KG1 (cell line): ENCODE data around the gene SLC17A2.

ENCODE experiments used
- DNase-seq: peaks from one replicate; lab custom pipeline; 2025; lab: John Stamatoyannopoulos, UW

SLC17A2 gene

GRCh38 chr6:25919657-25920056 is 10.8 kb downstream of the SLC17A2 start:
- no peak for DNase-seq

DNA sequence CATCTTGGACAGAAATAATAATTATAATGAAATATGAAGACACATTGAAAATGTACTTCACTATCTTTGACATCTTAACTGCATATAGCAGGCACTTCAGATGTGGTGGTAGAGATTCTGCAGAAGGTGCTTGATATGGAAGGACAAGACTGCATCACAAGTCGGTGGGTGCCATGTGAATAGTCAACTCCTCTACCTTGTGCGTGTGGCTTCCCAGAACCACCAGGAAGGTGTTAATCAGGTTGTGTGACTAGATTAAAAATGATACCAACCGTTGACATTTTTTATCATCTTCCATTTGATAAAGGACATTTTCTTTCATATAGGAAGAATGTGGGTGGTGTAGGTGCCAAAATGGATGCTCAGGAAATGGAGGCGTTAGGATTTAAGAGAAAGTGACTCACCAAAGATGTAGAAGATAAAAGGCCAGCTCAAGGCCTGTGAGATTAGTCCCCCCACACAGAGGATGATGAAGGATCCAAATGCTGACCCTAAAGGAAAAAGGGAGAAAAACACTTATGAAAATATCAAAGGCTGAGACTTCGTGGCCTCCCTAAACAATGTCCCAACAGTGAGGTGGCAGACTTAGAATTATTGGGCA is 12.3 kb downstream of the SLC17A2 start:
- no peak for DNase-seq

GRCh38 chr6:25916789-25917490 is 13.6 kb downstream of the SLC17A2 start:
- no peak for DNase-seq

DNA sequence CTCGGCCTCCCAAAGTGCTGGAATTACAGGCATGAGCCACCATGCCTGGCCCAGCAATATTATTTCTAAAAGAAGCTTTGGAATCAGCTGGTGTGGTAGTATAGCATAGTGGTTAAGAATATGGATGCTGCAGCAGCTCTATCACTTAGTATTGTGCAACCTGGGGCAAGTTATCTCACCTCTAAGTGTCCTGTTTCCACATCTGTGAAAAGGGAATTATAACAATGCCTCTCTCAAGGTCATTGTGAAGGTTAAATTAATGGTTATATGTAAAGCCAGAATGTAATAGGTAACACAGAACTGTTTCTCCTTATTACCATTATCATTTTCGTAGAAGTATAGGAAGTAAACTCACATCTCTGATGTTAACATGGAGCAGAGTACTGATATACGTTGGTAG is 14.2 kb downstream of the SLC17A2 start:
- DNase-seq: no peak

DNA sequence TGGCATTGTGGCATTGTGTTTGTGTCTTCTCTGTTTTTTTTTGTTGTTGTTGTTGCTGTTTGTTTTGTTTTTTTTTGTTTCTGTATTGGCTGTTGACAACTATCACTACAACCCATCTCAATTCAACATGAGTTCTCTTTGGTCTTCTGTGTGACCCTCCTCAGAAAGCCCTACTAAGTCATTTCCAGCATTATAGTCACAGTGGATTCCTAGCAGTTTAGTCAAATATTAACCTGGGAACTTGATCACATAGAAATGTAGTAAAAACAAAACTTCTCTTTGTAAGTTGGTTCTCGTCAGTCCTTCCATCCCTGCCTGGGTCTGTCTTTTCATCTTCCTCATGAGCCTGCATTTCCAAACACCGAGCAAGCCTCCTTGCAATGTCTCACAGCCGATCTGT is 16.8 kb downstream of the SLC17A2 start:
- no peak for DNase-seq

- no peak for DNase-seq
These were observed 19.1 kb downstream of the SLC17A2 start for GRCh38 chr6:25911351-25911750.

DNA sequence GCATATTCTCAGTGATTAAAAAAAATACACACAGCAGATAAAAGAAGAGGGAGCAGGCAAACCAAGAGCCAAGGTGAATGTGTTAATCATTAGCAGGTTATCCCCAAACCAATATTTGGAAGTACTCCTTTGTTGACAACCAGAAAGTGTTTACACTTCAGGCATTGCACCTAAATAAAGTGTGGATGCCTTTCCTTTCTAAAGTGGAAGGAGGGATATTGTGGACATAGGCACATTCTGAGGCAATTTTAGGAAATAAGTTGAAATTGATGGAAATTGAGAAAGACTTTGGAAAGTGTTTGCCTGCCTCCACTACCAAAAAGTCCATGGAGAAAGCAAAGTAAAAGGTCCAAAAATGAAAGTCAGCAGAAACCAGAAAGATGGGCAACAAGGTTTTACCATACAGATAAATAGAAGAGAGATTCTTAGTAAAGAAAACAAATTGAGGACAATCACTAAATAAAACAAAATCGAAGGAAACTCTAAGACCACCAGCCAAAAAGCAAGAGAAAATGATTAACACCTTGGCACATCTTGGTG is 22.9 kb downstream of the SLC17A2 start:
- DNase-seq: no peak

GRCh38 chr6:25903467-25904099 is 26.9 kb downstream of the SLC17A2 start:
- no peak for DNase-seq

DNA sequence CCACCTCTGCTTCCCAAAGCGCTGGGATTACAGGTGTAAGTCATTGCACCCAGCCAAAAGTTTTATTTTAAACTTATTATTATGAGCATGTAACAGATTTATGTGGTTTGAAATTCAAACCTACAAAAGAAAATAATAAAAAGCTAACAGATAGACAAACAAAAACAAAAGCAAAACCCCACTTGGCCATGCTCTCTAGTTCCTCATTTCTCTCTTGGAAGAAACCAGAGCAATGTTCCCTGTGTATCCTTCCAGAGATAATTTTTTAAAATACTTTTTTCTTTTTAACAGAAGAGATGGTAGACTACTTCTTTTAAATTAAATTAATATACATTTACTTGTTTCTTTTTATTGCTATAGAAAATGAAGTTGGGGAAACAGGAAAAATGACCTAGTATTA is 28.4 kb downstream of the SLC17A2 start:
- DNase-seq: no peak

GRCh38 chr6:25900843-25901242 is 29.6 kb downstream of the SLC17A2 start:
- DNase-seq: no peak

DNA sequence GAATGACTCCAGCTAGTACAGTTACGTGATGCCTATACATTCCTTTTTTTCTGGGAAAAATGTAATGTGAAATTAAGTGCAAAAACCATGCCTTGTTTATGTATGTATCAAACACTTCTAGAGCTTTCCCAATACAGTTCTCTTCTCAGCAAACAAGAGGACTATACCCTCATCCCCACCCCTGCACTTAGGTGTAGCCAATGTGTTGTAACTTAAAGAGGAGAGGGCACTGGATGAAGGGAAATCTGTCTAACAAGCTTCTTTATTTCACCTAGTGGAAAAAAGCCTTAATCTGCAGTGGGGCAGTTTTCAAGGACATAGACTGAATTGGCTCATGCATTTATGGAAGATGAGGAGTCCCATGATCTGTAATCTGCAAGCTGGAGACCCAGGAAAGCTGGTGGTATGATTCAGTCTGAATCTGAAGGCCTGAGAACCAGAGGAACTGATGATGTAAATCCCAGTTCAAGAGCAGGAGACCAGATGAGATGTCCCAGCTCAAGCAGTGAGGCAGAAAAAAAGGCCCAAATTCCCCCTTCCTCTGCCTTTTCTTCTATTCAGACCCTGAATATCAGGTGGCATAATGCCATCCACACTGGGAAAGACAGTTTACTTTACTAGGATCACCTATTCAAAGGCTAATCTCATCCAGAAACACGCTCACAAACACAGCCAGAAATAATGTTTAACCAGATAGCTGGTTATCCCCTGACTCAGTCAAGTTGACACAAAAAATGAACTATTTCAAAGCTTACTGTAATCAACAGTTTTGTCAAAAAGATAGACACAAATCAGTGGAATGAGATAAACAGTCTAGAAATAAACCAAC is 30.7 kb downstream of the SLC17A2 start:
- DNase-seq: no peak

GRCh38 chr6:25899123-25899522 is 31.4 kb downstream of the SLC17A2 start:
- no peak for DNase-seq

DNA sequence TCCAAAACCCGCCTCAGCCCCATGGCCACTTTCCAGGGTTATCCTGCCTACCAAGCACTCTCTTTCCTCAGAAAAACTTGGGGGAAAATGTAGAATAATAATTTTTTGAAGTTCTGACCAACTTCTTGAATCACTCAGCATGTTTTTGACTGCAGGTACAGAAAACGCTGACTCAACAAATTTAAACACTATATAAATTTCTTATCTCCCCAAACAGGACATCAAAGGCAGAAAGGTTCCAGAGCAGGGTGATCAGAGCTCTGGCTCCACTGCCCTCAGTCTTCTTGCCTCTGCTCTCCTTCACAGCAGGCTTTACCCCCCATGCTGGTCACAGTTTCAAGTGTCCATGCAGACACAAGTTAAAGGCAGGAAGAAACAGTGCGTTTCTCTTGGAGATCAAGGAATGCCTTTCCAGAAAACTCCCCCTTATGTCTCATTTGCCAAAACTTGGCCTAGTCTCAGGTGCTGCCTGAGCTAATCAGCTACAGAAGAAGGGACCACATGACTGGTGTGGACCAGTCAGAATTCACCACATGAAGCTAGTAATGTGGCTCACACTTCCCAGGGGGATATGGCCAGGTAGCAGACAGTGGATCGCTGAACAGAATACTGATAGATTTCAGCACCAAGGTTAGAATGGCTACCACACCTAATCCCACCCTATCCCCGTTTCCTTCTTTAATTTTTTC is 32.1 kb downstream of the SLC17A2 start:
- no peak for DNase-seq

- no peak for DNase-seq
These were observed 34.2 kb downstream of the SLC17A2 start for GRCh38 chr6:25896252-25896651.

- no peak for DNase-seq
These were observed 34.7 kb downstream of the SLC17A2 start for GRCh38 chr6:25895771-25896170.

- no peak for DNase-seq
These were observed 36.7 kb downstream of the SLC17A2 start for GRCh38 chr6:25893778-25894177.

GRCh38 chr6:25892877-25893276 is 37.6 kb downstream of the SLC17A2 start:
- no peak for DNase-seq

GRCh38 chr6:25889877-25890853 is 40.3 kb downstream of the SLC17A2 start:
- no peak for DNase-seq

DNA sequence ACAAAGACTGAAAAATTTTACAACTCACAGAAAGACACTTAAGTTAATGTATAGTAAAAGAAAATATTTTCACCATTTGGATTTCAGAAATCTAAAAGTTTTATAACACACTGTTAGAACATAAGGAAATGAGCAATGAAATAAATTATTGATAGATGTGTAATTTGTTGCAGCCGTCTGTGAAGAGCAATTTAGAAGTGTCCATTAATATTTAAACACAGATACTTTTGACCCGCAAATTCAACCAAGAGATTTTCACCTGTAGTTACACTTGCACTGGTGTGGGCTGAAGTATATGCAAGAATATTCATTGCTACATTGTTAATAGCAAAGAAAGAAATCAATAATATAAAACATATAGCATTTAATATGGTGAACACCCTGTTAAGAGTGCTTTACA is 41.9 kb downstream of the SLC17A2 start:
- DNase-seq: no peak

DNA sequence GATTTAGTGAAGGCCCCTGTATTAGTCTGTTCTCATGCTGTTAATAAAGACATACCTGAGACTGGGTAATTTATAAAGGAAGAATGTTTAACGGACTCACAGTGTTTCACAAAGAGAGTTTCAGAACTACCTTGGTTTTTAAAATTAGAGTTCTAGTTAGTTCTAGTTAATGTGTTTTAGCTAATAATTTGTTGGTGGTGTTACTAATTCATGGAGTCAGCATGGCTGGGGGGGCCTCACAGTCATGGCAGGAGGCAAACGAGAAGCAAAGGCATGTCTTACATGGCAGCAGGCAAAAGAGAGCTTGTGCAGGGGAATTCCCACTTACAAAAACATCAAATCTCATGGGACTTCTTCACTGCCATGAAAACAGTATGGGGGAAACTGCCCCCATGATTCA is 44.4 kb downstream of the SLC17A2 start:
- no peak for DNase-seq

GRCh38 chr6:25883991-25884390 is 46.5 kb downstream of the SLC17A2 start:
- no peak for DNase-seq
